Measurements from ENCODE around the gene PELI1. TPM values are rescaled to one million over a fixed set of nuclear protein-coding genes. Genes with fewer than 3 reads are reported as not detected.

PELI1 gene
- total and polyA plus RNA-seq, 2 of the 8 experiments (the other 6 are each of a cell fraction or from before 2014, with no cell fraction given): 21.8 to 57.1 TPM

DNA sequence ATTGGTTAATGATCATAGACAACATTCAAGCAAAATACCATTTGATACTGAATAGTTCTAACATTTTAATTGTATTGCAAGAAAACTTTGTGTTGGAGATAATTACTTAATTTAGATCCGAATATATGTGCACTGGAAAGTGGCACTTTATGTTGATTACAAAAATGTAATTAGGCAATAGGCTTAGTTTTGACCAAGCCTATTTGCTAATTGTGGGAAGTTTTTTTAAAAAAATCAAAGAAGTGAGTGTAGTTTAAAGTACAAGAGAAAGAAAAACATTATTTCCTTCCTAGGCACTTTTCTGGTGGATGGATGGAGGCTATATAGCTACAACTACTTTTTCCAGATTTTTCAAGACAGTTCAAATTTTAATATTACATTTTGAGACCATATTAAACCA, 18.3 kb upstream of the PELI1 start (continued):
- TF ChIP-seq, protein P1, sequence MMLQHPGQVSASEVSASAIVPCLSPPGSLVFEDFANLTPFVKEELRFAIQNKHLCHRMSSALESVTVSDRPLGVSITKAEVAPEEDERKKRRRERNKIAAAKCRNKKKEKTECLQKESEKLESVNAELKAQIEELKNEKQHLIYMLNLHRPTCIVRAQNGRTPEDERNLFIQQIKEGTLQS (IDR thresholded peaks at IDR 0.05; ENCODE audit: insufficient read depth, low read depth, low read length): no peak
- TF ChIP-seq KDM4A (IDR thresholded peaks at IDR 0.05; ENCODE audit: low read depth, low read length, severe bottlenecking) (no peak), JUN (IDR thresholded peaks at IDR 0.05; ENCODE audit: low read depth, low read length) (no peak), TCF12 (IDR thresholded peaks at IDR 0.05; ENCODE audit: low read depth, low read length) (no peak), SP1 (IDR thresholded peaks at IDR 0.05; ENCODE audit: low read depth, low read length) (no peak), SP4 (IDR thresholded peaks at IDR 0.05; ENCODE audit: low read length) (no peak), TBP (IDR thresholded peaks at IDR 0.05; ENCODE audit: low read depth, low read length) (no peak), JUND (IDR thresholded peaks at IDR 0.05; ENCODE audit: low read length) (no peak), TAF7 (optimal IDR thresholded peaks at IDR 0.05; ENCODE audit: borderline replicate concordance, low read depth, low read length) (no peak), NRF1 (IDR thresholded peaks at IDR 0.05; ENCODE audit: low read depth, low read length) (no peak)
